ENCODE data around the gene SOCS4.
"Not testable (repeated sequence)": the region's sequence is repeated elsewhere in the genome, so short reads cannot be mapped to it uniquely, and the experiment has no call there.

SOCS4 gene

GRCh38 chr14:55052269-55052930 lies 25.4 kb downstream of the SOCS4 start:
- no peak for DNase-seq

- no peak for DNase-seq
Measured at GRCh38 chr14:55053018-55053417, 26.0 kb downstream of the SOCS4 start.

DNA sequence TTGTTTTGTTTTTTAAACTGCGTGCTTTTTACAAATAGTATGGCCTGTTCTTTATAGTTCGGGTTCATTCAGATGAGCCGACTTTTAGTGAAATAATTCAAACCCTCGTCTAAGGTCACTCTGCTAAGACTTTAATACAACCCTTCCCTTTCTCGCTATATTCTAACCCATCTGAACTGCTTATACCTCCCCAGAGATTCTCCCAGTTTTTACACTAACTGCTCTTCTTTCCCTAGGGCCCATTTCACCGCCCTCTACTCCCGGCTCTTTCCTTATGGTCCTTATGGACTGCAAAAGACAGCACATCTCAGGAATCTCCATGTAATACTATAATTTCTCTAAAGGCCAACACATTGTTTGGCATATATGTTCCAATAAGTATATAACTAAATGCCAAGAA lies 26.5 kb downstream of the SOCS4 start:
- no peak for DNase-seq

- no peak for DNase-seq
Measured at GRCh38 chr14:55054098-55054497, 27.1 kb downstream of the SOCS4 start.

- DNase-seq, result no peak
Measured at GRCh38 chr14:55057919-55058318, 30.9 kb downstream of the SOCS4 start.

- DNase-seq, result no peak
Measured at GRCh38 chr14:55059333-55059732, 32.3 kb downstream of the SOCS4 start.

DNA sequence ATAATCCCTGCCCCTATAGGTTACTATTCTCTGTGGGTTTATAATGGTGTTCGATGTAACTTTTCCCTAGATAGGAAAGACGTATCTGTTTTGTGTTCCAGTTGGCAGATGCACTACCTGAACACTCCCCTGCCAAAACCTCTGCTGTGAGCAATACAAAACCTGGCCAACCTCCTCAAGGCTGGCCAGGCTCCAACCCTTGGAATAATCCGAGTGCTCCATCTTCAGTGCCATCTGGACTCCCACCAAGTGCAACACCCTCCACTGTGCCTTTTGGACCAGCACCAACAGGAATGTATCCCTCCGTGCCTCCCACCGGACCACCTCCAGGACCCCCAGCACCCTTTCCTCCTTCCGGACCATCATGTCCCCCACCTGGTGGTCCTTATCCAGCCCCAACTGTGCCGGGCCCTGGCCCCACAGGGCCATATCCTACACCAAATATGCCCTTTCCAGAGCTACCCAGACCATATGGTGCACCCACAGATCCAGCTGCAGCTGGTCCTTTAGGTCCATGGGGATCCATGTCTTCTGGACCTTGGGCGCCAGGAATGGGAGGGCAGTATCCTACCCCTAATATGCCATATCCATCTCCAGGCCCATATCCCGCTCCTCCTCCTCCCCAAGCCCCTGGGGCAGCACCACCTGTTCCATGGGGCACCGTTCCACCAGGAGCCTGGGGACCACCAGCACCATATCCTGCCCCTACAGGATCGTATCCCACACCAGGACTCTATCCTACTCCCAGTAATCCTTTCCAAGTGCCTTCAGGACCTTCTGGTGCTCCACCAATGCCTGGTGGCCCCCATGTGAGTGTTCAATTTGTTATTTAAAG lies 35.7 kb downstream of the SOCS4 start:
- DNase-seq, result no peak

DNA sequence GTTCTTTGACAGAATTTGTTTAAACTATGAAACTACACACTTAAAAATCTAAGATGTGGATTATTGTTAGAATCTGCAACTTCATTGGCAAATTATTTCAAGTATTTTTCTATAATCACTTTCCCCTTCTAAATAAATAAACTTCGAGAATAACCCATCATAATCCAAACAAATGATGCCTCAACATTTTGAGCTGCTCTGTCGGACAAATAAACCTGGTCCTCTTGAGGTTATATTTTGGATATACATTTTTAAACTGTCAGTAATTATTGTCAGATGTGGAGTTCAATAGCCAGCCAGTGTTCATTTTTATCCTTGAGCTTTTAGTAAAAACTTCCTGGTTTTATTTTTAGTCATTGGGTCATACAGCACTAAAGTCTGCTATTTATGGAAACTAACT lies 37.9 kb downstream of the SOCS4 start:
- not testable (repeated sequence) for DNase-seq

DNA sequence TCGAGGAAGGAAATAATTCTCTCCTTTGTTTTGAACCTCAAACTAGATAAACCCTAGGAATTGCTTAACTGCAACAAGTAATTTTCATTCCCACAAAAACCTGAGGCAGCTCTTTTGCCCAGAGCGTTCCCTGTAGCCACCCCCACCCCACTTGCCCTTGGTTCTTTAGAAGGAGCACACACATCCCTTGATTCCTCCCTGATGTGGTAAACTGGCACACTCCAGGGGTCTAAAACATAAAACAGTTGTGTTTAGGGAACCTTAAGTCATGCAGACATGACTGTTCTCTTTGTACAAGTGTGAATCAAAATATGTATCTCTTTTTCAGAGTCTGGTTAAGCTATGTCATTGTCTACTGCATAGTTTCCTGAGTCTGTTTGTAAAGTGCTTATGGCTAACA lies 38.4 kb downstream of the SOCS4 start:
- no peak for DNase-seq

- DNase-seq, result no peak
Measured at GRCh38 chr14:55066223-55066622, 39.2 kb downstream of the SOCS4 start.

DNA sequence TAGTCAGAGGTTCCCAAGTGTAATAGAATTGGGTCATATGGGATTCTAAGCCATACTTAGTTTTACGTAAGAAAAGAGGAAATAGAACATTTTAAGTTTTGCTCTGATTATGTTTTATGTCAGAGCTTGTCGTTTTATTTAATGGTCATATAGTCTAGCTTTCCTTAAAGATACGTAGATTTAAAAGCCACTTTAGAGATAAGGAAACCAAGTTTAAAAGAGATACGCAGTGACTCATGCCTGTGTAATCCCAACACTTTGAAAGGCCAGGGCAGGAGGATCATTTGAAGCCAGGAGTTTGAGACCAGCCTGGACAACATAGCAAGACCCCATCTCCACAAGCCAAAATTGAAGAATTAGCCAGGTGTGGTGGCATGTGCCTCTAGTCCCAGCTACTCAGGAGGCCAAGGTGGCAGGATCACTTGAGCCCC lies 44.0 kb downstream of the SOCS4 start:
- no peak for DNase-seq

GRCh38 chr14:55071870-55072640 lies 45.0 kb downstream of the SOCS4 start:
- DNase-seq, result no peak

DNA sequence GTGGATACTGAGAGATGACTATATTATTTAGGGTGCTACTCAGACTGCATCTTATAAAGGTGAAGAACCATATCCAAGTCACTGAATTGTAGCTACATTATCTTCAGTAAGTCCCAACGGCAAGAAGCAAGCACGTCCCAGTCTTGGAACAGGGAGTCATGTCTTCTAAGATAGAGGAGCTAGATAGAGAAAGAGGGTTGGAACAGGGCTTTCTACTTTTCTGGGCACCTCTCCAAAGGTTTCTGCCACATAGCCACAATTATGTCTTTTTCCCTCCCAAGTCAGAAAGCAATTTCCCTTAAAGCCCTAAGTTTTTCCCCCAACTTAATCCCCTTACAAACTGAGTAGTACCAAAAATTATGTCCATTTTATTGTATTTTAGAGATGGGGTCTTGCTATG lies 46.8 kb downstream of the SOCS4 start:
- no peak for DNase-seq

DNA sequence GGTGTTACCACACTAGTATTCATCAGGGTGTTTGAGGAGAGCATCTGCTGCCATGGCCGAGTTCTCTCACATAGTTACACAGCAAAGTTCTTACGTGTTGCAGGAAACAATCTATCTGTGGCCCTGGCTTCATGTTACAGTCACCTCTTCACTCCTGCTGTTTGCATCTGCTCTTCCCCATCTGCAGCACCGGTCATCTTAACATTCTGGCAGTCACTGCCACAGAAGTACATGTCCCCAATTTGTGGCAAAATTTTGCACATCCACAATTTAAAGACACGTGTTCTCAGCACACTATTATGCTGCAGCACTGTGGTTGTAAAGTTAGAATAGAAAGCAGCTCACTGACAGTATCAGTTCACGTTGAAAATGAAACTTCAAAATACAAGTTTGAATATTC lies 47.6 kb downstream of the SOCS4 start:
- DNase-seq, result no peak

GRCh38 chr14:55075628-55076175 lies 48.7 kb downstream of the SOCS4 start:
- no peak for DNase-seq

- DNase-seq, result no peak
Measured at GRCh38 chr14:55077170-55078151, 50.4 kb downstream of the SOCS4 start.

GRCh38 chr14:55079961-55080360 lies 52.9 kb downstream of the SOCS4 start:
- not testable (repeated sequence) for DNase-seq

DNA sequence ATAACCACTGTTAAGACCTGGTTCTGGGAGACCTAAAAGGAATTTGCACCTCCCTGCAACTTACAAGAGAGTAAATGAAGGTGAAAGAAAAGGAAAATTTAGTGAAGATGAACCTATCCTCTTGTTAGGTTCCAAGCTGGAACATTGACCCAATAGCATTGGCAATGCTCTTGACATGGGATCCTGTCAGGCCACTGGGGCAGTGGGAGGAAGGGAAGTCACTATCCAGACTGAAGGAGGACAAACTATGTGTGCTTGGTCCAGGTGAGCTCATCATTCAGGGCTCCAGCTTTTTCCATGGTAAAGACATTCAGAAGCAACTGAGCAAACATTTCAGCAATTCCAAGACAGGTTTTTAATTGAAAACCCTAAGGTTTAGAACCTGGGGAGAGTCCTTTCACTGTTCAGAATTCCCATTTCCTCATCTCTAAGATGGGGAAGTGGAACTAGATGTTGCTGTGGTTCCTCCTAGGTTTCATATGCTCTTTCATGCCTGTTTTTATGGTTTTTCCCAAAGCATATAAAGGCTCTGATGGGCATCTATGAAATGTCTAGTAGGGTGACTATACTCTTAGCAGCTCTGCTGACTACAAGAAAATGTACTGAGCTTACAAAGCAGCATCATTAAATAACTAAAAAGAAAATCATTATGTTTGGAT lies 57.5 kb downstream of the SOCS4 start:
- DNase-seq, result no peak

GRCh38 chr14:55085060-55085660 lies 58.1 kb downstream of the SOCS4 start:
- no peak for DNase-seq

- DNase-seq, result no peak
Measured at GRCh38 chr14:55086938-55087337, 59.9 kb downstream of the SOCS4 start.

DNA sequence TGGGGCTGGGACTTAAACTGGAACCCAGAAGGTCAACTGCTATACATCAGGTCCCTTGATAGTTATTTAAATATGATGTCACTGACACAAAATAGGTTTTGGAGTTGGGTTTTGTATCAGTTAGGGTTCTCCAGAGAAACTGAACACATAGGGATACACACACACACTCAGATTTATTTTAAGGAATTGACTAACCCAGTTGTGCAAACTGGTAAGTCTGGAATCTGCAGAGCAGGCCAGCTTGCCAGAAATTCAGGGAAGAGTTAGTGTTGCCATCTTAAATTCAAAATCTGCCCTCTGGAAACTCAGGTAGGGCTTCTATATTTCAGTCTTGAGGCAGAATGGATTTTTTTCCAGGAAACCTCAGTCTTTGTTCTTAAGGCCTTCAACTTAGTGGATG lies 61.3 kb downstream of the SOCS4 start:
- DNase-seq, result no peak
